IMR-90 (cell line): ENCODE data around the gene STUM. TPM values are rescaled to one million over a fixed set of nuclear protein-coding genes. Genes with fewer than 3 reads are reported as not detected.

Experiments used
- ATAC-seq: fragments of 200-7000 bp; cut with Tn5 transposase; 2 replicates; pipeline ENCODE4 v1.9.1; 2020; ENCODE audit warnings: low read depth, mild to moderate bottlenecking, moderate library complexity
- BruUV-seq: library from RNA; stranded (reverse); fragments of 400-500 nt; replicated peaks from 2 replicates; lab custom pipeline; 2021; lab: Mats Ljungman, UMichigan
- CTCF ChIA-PET: fragments of 300-600 bp; formaldehyde crosslinking; extraction: SDS; loops from one replicate; lab custom pipeline; 2021; ENCODE audit warnings: antibody characterized with exemption; lab: Yijun Ruan, JAX
- POLR2A ChIA-PET: fragments of 300-600 bp; sonication (Branson Sonifier 250); formaldehyde crosslinking; loops from one replicate; lab custom pipeline; 2022; ENCODE audit warnings: antibody characterized with exemption; ENCODE audit not compliant: unreplicated experiment; lab: Charles Lee
- DNase-seq: peaks from one replicate; pipeline ENCODE4 v3.0.0; 2013
- H2AFZ ChIP-seq: replicated peaks from 2 replicates; pipeline ENCODE3; 2013; ENCODE audit warnings: low read length, mild to moderate bottlenecking; ENCODE audit not compliant: poor library complexity
- H2AK5ac ChIP-seq: 2 replicates; pipeline ENCODE4 v1.6.1; 2013; ENCODE audit warnings: low read depth, low read length, inconsistent platforms
- H2AK9ac ChIP-seq: replicated peaks from 2 replicates; pipeline ENCODE3; 2013; ENCODE audit warnings: mild to moderate bottlenecking, low read depth, low read length, moderate library complexity; ENCODE audit not compliant: poor library complexity
- H2BK120ac ChIP-seq: 2 replicates; pipeline ENCODE4 v1.6.1; 2013; ENCODE audit warnings: low read depth, low read length, inconsistent platforms
- H2BK15ac ChIP-seq: 3 replicates; pipeline ENCODE4 v1.6.1; 2013; ENCODE audit warnings: low read depth, low read length, inconsistent platforms
- H2BK20ac ChIP-seq: 2 replicates; pipeline ENCODE4 v1.6.1; 2013; ENCODE audit warnings: low read depth, mild to moderate bottlenecking, inconsistent platforms, low read length, moderate library complexity
- H2BK5ac ChIP-seq: 2 replicates; pipeline ENCODE4 v1.6.1; 2013; ENCODE audit warnings: mild to moderate bottlenecking, low read depth, low read length, inconsistent platforms; ENCODE audit not compliant: poor library complexity, severe bottlenecking
- H3K14ac ChIP-seq: replicated peaks from 2 replicates; pipeline ENCODE4 v1.6.1; 2013; ENCODE audit warnings: low read depth, low read length, inconsistent platforms
- H3K18ac ChIP-seq: 2 replicates; pipeline ENCODE4 v1.6.1; 2013; ENCODE audit warnings: low read depth, low read length, control low read depth
- H3K23ac ChIP-seq: 2 replicates; pipeline ENCODE4 v1.6.1; 2013; ENCODE audit warnings: low read depth, low read length, inconsistent platforms
- H3K27ac ChIP-seq: 2 replicates; pipeline ENCODE4 v1.5.1; 2013; ENCODE audit warnings: mild to moderate bottlenecking, control low read depth, low read length; ENCODE audit not compliant: insufficient read depth
- H3K27me3 ChIP-seq: 2 replicates; pipeline ENCODE4 v1.6.1; 2013; ENCODE audit warnings: low read length; ENCODE audit not compliant: control insufficient read depth, insufficient read depth
- H3K36me3 ChIP-seq: 2 replicates; pipeline ENCODE4 v1.6.1; 2013; ENCODE audit warnings: low read length, mixed read lengths; ENCODE audit not compliant: control insufficient read depth, insufficient read depth
- H3K4ac ChIP-seq: 2 replicates; pipeline ENCODE4 v1.6.1; 2013; ENCODE audit warnings: low read depth, low read length, inconsistent platforms
- H3K4me1 ChIP-seq: 2 replicates; pipeline ENCODE4 v1.6.1; 2013; ENCODE audit warnings: low read length, mixed read lengths; ENCODE audit not compliant: control insufficient read depth, insufficient read depth
- H3K4me2 ChIP-seq: 2 replicates; pipeline ENCODE4 v1.6.1; 2013; ENCODE audit warnings: low read depth, mild to moderate bottlenecking, control low read depth, low read length, moderate library complexity
- H3K4me3 ChIP-seq: 2 replicates; pipeline ENCODE4 v1.5.1; 2013; ENCODE audit warnings: low read depth, mild to moderate bottlenecking, control low read depth, low read length, moderate library complexity; ENCODE audit not compliant: insufficient read depth
- H3K56ac ChIP-seq: 2 replicates; pipeline ENCODE4 v1.6.1; 2013; ENCODE audit warnings: low read length, inconsistent platforms; ENCODE audit not compliant: insufficient read depth; ENCODE audit errors: extremely low read depth
- H3K79me1 ChIP-seq, 2 experiments: 2 replicates each; pipeline ENCODE4 v1.6.1; 2013; ENCODE audit warnings: low read length in 2 of 2, inconsistent platforms in 1 of 2, low read depth in 1 of 2
- H3K9ac ChIP-seq: 2 replicates; pipeline ENCODE4 v1.6.1; 2013; ENCODE audit warnings: low read depth, low read length, control low read depth
- H3K9me1 ChIP-seq: 2 replicates; pipeline ENCODE4 v1.6.1; 2013; ENCODE audit warnings: low read length, inconsistent platforms; ENCODE audit not compliant: insufficient read depth
- H3K9me3 ChIP-seq: 2 replicates; pipeline ENCODE4 v1.6.1; 2013; ENCODE audit warnings: low read length; ENCODE audit not compliant: control insufficient read depth, insufficient read depth
- H4K20me1 ChIP-seq: 2 replicates; pipeline ENCODE4 v1.6.1; 2013; ENCODE audit warnings: low read length, inconsistent platforms; ENCODE audit not compliant: insufficient read depth
- H4K5ac ChIP-seq: 2 replicates; pipeline ENCODE4 v1.6.1; 2013; ENCODE audit warnings: mild to moderate bottlenecking, low read depth, low read length, control low read depth
- H4K8ac ChIP-seq, 2 experiments: 2 replicates each; pipeline ENCODE4 v1.6.1; 2013; ENCODE audit warnings: low read depth in 2 of 2, low read length in 2 of 2, control low read depth in 1 of 2, inconsistent platforms in 1 of 2
- H4K91ac ChIP-seq: 2 replicates; pipeline ENCODE4 v1.6.1; 2013; ENCODE audit warnings: low read depth, low read length, inconsistent platforms; ENCODE audit not compliant: insufficient read depth
- POLR2A ChIP-seq: IDR thresholded peaks from 2 replicates; pipeline ENCODE4 v1.6.1; 2012; ENCODE audit warnings: mild to moderate bottlenecking, low read depth, low read length
- WGBS, 2 experiments: methylation state at CpG; one replicate each; pipeline versions ENCODE4 v1.1.5 to v1.1.7; 2013; ENCODE audit warnings: missing lambda C conversion rate in 2 of 2; ENCODE audit not compliant: insufficient read length in 1 of 2; ENCODE audit errors: extremely low coverage in 2 of 2; 5-methylcytosine and 5-hydroxymethylcytosine counted together
- dilution Hi-C: fragments of 300-500 bp; cut with HindIII; formaldehyde crosslinking; loops from one replicate; pipeline ENCODE4 v1.14.3; 2018; ENCODE audit warnings: low sequenced_read_pairs; ENCODE audit not compliant: unreplicated experiment
- in situ Hi-C: fragments of 300-500 bp; cut with MboI; formaldehyde crosslinking; loops from 3 replicates; pipeline ENCODE4 v1.14.3; 2019; ENCODE audit warnings: low sequenced_read_pairs, inconsistent platforms, mixed read lengths
- intact Hi-C: fragments of 100-400 bp; cut with micrococcal nuclease; formaldehyde crosslinking; loops from 2 replicates; pipeline ENCODE4 v1.10.0; 2022
- polyA plus RNA-seq, 3 experiments: library from polyadenylated mRNA; depleted of rRNA; stranded (reverse); fragments of >200 nt; gene quantifications; 2 replicates each; pipeline ENCODE4 v1.2.3, GENCODE V29; 2012; ENCODE audit warnings: low replicate concordance in 1 of 3
- total RNA-seq: library from RNA; depleted of rRNA; stranded (reverse); fragments of >200 nt; gene quantifications from 2 replicates; pipeline ENCODE4 v1.2.3, GENCODE V29; 2012

STUM gene
- total and polyA plus RNA-seq, 2 of the 4 experiments (the other 2 are of a cell fraction), result not detected

DNA sequence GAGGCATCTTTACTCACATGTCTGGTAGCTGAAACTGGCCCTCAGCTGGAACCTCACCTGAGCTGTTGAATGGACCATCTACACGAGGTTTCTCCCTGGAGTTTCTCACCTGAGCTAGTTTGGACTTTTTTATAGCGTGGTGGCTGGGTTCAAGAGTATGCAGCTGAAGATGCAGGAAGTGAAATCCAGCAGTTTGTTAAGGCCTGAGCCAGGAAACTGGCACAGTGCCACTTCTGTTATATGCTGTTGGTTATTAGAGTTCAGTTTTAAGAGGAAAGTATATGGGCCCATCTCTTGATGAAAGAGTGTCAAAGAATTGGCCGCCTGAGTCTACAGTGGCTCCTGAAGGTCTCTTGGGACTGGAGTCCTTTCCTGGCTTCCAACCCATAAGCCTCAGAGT lies 35.6 kb downstream of the STUM start:
- ChIA-PET POLR2A (no interaction called here), CTCF (no interaction called here)
- H2AFZ ChIP-seq, result no peak overlapping the region
- no peak overlapping the region for H3K9ac ChIP-seq
- ATAC-seq (no peak), DNase-seq (no peak)
- H3K4me2 ChIP-seq, result no peak overlapping the region
- H2BK20ac ChIP-seq, result no peak overlapping the region
- no peak overlapping the region for H4K8ac ChIP-seq
- H2BK5ac ChIP-seq, result no peak overlapping the region
- H3K4ac ChIP-seq, result no peak overlapping the region
- no peak overlapping the region for H2BK15ac ChIP-seq
- H3K4me1 ChIP-seq, result no peaks in the 10 kb centered on the region
- H3K18ac ChIP-seq, result no peak overlapping the region
- peaks cover 6% of the 10 kb centered on the region; the same call in 1 of the 2 replicates for H3K27me3 ChIP-seq
- no peak overlapping the region for H2AK9ac ChIP-seq
- no peak overlapping the region for H2AK5ac ChIP-seq
- intact Hi-C loops (no loop called here), in situ Hi-C loops (no loop called here), dilution Hi-C loops (no loop called here)
- H2BK120ac ChIP-seq, result no peak overlapping the region
- no peak overlapping the region for H3K14ac ChIP-seq
- no peak overlapping the region for H3K4me3 ChIP-seq
- no peaks in the 10 kb centered on the region for H3K36me3 ChIP-seq
- no peaks in the 10 kb centered on the region for H3K79me1 ChIP-seq
- H3K56ac ChIP-seq, result no peak overlapping the region
- no peak overlapping the region for H3K27ac ChIP-seq
- H4K91ac ChIP-seq, result no peak overlapping the region
- no peak for TF ChIP-seq POLR2A
- H4K20me1 ChIP-seq, result no peaks in the 10 kb centered on the region
- H4K5ac ChIP-seq, result no peak overlapping the region
- no TSS peak for BruUV-seq
- WGBS, 2 experiments, result 80% methylated on average over 1 of the region's 3 CpGs; no CpG with 5 or more reads in 1 of the 2 experiments
- no peaks in the 10 kb centered on the region; the same call in 1 of the 2 replicates for H3K9me3 ChIP-seq
- H3K23ac ChIP-seq, result no peak overlapping the region
- H3K9me1 ChIP-seq, result no peaks in the 10 kb centered on the region
